ENCODE data around the gene ACSF2. TPM values are rescaled to one million over a fixed set of nuclear protein-coding genes. Genes with fewer than 3 reads are reported as not detected.

ACSF2 gene
- total RNA-seq, 1 experiment from 2014 or later, result 17.8 TPM

- no TSS peak for BruUV-seq (replicated peaks)
- ChIA-PET CTCF (interaction anchor here (0.6 to 5.1 kb wide), 4 partner anchors 12 to 224 kb away, joined by 3 to 46 read pairs (median 30); partner anchors contain the start of gene RSAD1), POLR2A (interaction anchor here (0.8 to 5.1 kb wide), 5 partner anchors 9 to 85 kb away, joined by 3 to 75 read pairs (median 4); partner anchors contain the start of gene ACSF2)
- H3K4me3 Mint-ChIP-seq (ENCODE audit: unreplicated experiment), result peak overlapping the region; percentile 96
- peaks cover 20% of the 10 kb centered on the region for H3K4me1 Mint-ChIP-seq (ENCODE audit: insufficient read depth, unreplicated experiment)
- H3K36me3 Mint-ChIP-seq (ENCODE audit: insufficient read depth, unreplicated experiment), result peaks cover 57% of the 10 kb centered on the region
- peak; percentile 14 for DNase-seq (ENCODE audit: unreplicated experiment)
- peak overlapping the region; percentile 78 for H3K27ac Mint-ChIP-seq (ENCODE audit: low read depth, unreplicated experiment)
- H3K9me3 Mint-ChIP-seq (ENCODE audit: unreplicated experiment), result no peaks in the 10 kb centered on the region
- intact Hi-C loops (cut with micrococcal nuclease), result no loop called here
- no peaks in the 10 kb centered on the region for H3K27me3 Mint-ChIP-seq (ENCODE audit: insufficient read depth, unreplicated experiment)
- TF ChIP-seq, protein P1, sequence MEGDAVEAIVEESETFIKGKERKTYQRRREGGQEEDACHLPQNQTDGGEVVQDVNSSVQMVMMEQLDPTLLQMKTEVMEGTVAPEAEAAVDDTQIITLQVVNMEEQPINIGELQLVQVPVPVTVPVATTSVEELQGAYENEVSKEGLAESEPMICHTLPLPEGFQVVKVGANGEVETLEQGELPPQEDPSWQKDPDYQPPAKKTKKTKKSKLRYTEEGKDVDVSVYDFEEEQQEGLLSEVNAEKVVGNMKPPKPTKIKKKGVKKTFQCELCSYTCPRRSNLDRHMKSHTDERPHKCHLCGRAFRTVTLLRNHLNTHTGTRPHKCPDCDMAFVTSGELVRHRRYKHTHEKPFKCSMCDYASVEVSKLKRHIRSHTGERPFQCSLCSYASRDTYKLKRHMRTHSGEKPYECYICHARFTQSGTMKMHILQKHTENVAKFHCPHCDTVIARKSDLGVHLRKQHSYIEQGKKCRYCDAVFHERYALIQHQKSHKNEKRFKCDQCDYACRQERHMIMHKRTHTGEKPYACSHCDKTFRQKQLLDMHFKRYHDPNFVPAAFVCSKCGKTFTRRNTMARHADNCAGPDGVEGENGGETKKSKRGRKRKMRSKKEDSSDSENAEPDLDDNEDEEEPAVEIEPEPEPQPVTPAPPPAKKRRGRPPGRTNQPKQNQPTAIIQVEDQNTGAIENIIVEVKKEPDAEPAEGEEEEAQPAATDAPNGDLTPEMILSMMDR (IDR thresholded peaks at IDR 0.05; ENCODE audit: unreplicated experiment), result no peak
These were observed 31.3 kb upstream of the ACSF2 start for GRCh38 chr17:50394711-50395110.

GRCh38 chr17:50396261-50397110 is 29.5 kb upstream of the ACSF2 start:
- Mint-ChIP-seq H3K4me3 (ENCODE audit: unreplicated experiment) (peak overlapping the region; percentile 96), H3K27ac (ENCODE audit: low read depth, unreplicated experiment) (peak overlapping the region; percentile 90), H3K27me3 (ENCODE audit: insufficient read depth, unreplicated experiment) (no peaks in the 10 kb centered on the region), H3K9me3 (ENCODE audit: unreplicated experiment) (no peaks in the 10 kb centered on the region), H3K36me3 (ENCODE audit: insufficient read depth, unreplicated experiment) (peaks cover 39% of the 10 kb centered on the region), H3K4me1 (ENCODE audit: insufficient read depth, unreplicated experiment) (peaks cover 20% of the 10 kb centered on the region)
- intact Hi-C loops (cut with micrococcal nuclease), result loop anchor here (1.0 kb wide), 2 partner anchors 83 to 196 kb away; no protein-coding TSS in a partner anchor
- POLR2A ChIA-PET, result interaction anchor here (0.6 to 5.1 kb wide), 34 partner anchors 9 to 1050 kb away, joined by 3 to 75 read pairs (median 4); partner anchors contain the start of genes ACSF2, ANKRD40, EME1 and MRPL27
- CTCF ChIA-PET, result interaction anchor here (0.6 to 5.1 kb wide), 40 partner anchors 7 to 551 kb away, joined by 3 to 46 read pairs (median 5); partner anchors contain the start of genes ACSF2, EME1, MRPL27 and RSAD1
- TF ChIP-seq, protein P1 (IDR thresholded peaks at IDR 0.05; ENCODE audit: unreplicated experiment), result no peak
- peak; percentile 78 for DNase-seq (ENCODE audit: unreplicated experiment)
- TSS peak; percentile 83 for BruUV-seq (replicated peaks)

GRCh38 chr17:50397111-50397918 is 28.7 kb upstream of the ACSF2 start, which contains the start of gene LRRC59:
Gene LRRC59 (minus strand): TSS chr17:50397523. CDS start chr17:50397317, 206 bp downstream.
- intact Hi-C loops (cut with micrococcal nuclease), result loop anchor here (1.0 kb wide), 1 partner anchor 197 kb away; no protein-coding TSS in a partner anchor

More at GRCh38 chr17:50397111-50397918, 28.7 kb upstream of the ACSF2 start, which contains the start of gene LRRC59:
- TF ChIP-seq, protein P1 (IDR thresholded peaks at IDR 0.05; ENCODE audit: unreplicated experiment), result peak; percentile 96
- H3K4me1 Mint-ChIP-seq (ENCODE audit: insufficient read depth, unreplicated experiment), result peaks cover 20% of the 10 kb centered on the region
- H3K9me3 Mint-ChIP-seq (ENCODE audit: unreplicated experiment), result no peaks in the 10 kb centered on the region
- H3K36me3 Mint-ChIP-seq (ENCODE audit: insufficient read depth, unreplicated experiment), result peaks cover 31% of the 10 kb centered on the region
- ChIA-PET POLR2A (interaction anchor here (0.5 to 5.1 kb wide), 32 partner anchors 9 to 311 kb away, joined by 3 to 75 read pairs (median 6); partner anchors contain the start of genes ACSF2, ANKRD40, EME1 and MRPL27), CTCF (interaction anchor here (0.6 to 5.1 kb wide), 44 partner anchors 8 to 550 kb away, joined by 3 to 46 read pairs (median 5); partner anchors contain the start of genes ACSF2, EME1, MRPL27 and RSAD1)
- H3K27me3 Mint-ChIP-seq (ENCODE audit: insufficient read depth, unreplicated experiment), result no peaks in the 10 kb centered on the region
- TSS peak; percentile 45 for BruUV-seq (replicated peaks)
- H3K27ac Mint-ChIP-seq (ENCODE audit: low read depth, unreplicated experiment), result peak within 1 kb of the TSS; percentile 90
- peak within 1 kb of the TSS; percentile 96 for H3K4me3 Mint-ChIP-seq (ENCODE audit: unreplicated experiment)
- DNase-seq (ENCODE audit: unreplicated experiment), result peak; percentile 82
